Astrocyte (in vitro differentiated cells and primary cell): ENCODE results near the gene CDS2.

ENCODE experiments used
- CTCF ChIP-seq: IDR thresholded peaks from 2 replicates; pipeline ENCODE4 v1.5.1; 2011; ENCODE audit warnings: low read depth, mild to moderate bottlenecking, inconsistent platforms, low read length, moderate library complexity; ENCODE audit not compliant: insufficient read depth
- EZH2 ChIP-seq: IDR thresholded peaks from 2 replicates; pipeline ENCODE4 v1.6.1; 2012; ENCODE audit warnings: mild to moderate bottlenecking, low read length, inconsistent platforms; ENCODE audit not compliant: insufficient read depth

GRCh38 chr20:5153152-5153467 lies 26.3 kb downstream of the CDS2 start:
- TF ChIP-seq CTCF (no peak), EZH2 (no peak)
